ENCODE results near the gene NCOR1.
"Not testable (repeated sequence)": the region's sequence is repeated elsewhere in the genome, so short reads cannot be mapped to it uniquely, and the experiment has no call there.

GRCh38 chr17:16204763-16205162, 10.6 kb downstream of the NCOR1 start:
- TF ChIP-seq, protein P1, sequence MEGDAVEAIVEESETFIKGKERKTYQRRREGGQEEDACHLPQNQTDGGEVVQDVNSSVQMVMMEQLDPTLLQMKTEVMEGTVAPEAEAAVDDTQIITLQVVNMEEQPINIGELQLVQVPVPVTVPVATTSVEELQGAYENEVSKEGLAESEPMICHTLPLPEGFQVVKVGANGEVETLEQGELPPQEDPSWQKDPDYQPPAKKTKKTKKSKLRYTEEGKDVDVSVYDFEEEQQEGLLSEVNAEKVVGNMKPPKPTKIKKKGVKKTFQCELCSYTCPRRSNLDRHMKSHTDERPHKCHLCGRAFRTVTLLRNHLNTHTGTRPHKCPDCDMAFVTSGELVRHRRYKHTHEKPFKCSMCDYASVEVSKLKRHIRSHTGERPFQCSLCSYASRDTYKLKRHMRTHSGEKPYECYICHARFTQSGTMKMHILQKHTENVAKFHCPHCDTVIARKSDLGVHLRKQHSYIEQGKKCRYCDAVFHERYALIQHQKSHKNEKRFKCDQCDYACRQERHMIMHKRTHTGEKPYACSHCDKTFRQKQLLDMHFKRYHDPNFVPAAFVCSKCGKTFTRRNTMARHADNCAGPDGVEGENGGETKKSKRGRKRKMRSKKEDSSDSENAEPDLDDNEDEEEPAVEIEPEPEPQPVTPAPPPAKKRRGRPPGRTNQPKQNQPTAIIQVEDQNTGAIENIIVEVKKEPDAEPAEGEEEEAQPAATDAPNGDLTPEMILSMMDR (IDR thresholded peaks at IDR 0.05; ENCODE audit: insufficient read depth, low read length, poor library complexity, severe bottlenecking) = not testable (repeated sequence)
- not testable (repeated sequence) for TF ChIP-seq EZH2phosphoT487 (conservative IDR thresholded peaks at IDR 0.05; ENCODE audit: low read length)
